ENCODE measurements around the gene ANTXR1.

ANTXR1 gene

GRCh38 chr2:69033461-69034095, 20.6 kb downstream of the ANTXR1 start:
- Mint-ChIP-seq H3K27ac (no peak overlapping the region), H3K27me3 (peaks cover 48% of the 10 kb centered on the region)
- CTCF ChIA-PET: no interaction called here

GRCh38 chr2:69034122-69034521, 21.1 kb downstream of the ANTXR1 start:
- CTCF ChIA-PET: no interaction called here
- no peak for DNase-seq
- Mint-ChIP-seq H3K4me3 (no peak overlapping the region), H3K36me3 (no peaks in the 10 kb centered on the region), H3K27me3 (peaks cover 48% of the 10 kb centered on the region), H3K27ac (no peak overlapping the region), H3K9me3 (no peaks in the 10 kb centered on the region), H3K4me1 (no peaks in the 10 kb centered on the region)

More at GRCh38 chr2:69033461-69034095, 20.6 kb downstream of the ANTXR1 start:
- no peaks in the 10 kb centered on the region for H3K36me3 Mint-ChIP-seq
- H3K4me1 Mint-ChIP-seq: no peaks in the 10 kb centered on the region
- H3K9me3 Mint-ChIP-seq: no peaks in the 10 kb centered on the region
- DNase-seq: no peak
- no peak overlapping the region for H3K4me3 Mint-ChIP-seq

GRCh38 chr2:69034845-69035244, 21.9 kb downstream of the ANTXR1 start:
- H3K27ac Mint-ChIP-seq: no peak overlapping the region
- H3K36me3 Mint-ChIP-seq: no peaks in the 10 kb centered on the region
- H3K27me3 Mint-ChIP-seq: peaks cover 48% of the 10 kb centered on the region
- DNase-seq: no peak
- H3K9me3 Mint-ChIP-seq: no peaks in the 10 kb centered on the region
- no peak overlapping the region for H3K4me3 Mint-ChIP-seq
- no peaks in the 10 kb centered on the region for H3K4me1 Mint-ChIP-seq
- CTCF ChIA-PET: no interaction called here

GRCh38 chr2:69036926-69037325, 23.9 kb downstream of the ANTXR1 start:
- no peak for DNase-seq
- no peaks in the 10 kb centered on the region for H3K9me3 Mint-ChIP-seq
- H3K27me3 Mint-ChIP-seq: peaks cover 54% of the 10 kb centered on the region
- H3K27ac Mint-ChIP-seq: no peak overlapping the region
- CTCF ChIA-PET: no interaction called here
- H3K36me3 Mint-ChIP-seq: no peaks in the 10 kb centered on the region
- no peaks in the 10 kb centered on the region for H3K4me1 Mint-ChIP-seq
- no peak overlapping the region for H3K4me3 Mint-ChIP-seq

- H3K27ac Mint-ChIP-seq: no peak overlapping the region
- CTCF ChIA-PET: no interaction called here
Measured at GRCh38 chr2:69041214-69041613, 28.2 kb downstream of the ANTXR1 start.

GRCh38 chr2:69043736-69044400, 30.9 kb downstream of the ANTXR1 start:
- DNase-seq: no peak
- Mint-ChIP-seq H3K27ac (no peak overlapping the region), H3K9me3 (no peaks in the 10 kb centered on the region), H3K27me3 (peaks cover 39% of the 10 kb centered on the region), H3K4me1 (no peaks in the 10 kb centered on the region), H3K36me3 (no peaks in the 10 kb centered on the region), H3K4me3 (no peak overlapping the region)
- CTCF ChIA-PET: no interaction called here

More at GRCh38 chr2:69041214-69041613, 28.2 kb downstream of the ANTXR1 start:
- DNase-seq: no peak
- Mint-ChIP-seq H3K4me1 (no peaks in the 10 kb centered on the region), H3K4me3 (no peak overlapping the region), H3K9me3 (no peaks in the 10 kb centered on the region), H3K36me3 (no peaks in the 10 kb centered on the region), H3K27me3 (peaks cover 47% of the 10 kb centered on the region)

- DNase-seq: no peak
- H3K9me3 Mint-ChIP-seq: no peaks in the 10 kb centered on the region
- CTCF ChIA-PET: interaction anchor here (1.4 kb wide), 1 partner anchor 261 kb away, joined by 5 read pairs; no protein-coding TSS in a partner anchor
- no peak overlapping the region for H3K4me3 Mint-ChIP-seq
- H3K4me1 Mint-ChIP-seq: no peaks in the 10 kb centered on the region
- H3K36me3 Mint-ChIP-seq: no peaks in the 10 kb centered on the region
- no peak overlapping the region for H3K27ac Mint-ChIP-seq
- peaks cover 44% of the 10 kb centered on the region for H3K27me3 Mint-ChIP-seq
Measured at GRCh38 chr2:69046221-69046662, 33.3 kb downstream of the ANTXR1 start.

GRCh38 chr2:69047625-69048145, 34.7 kb downstream of the ANTXR1 start:
- Mint-ChIP-seq H3K4me3 (no peak overlapping the region), H3K36me3 (no peaks in the 10 kb centered on the region), H3K4me1 (no peaks in the 10 kb centered on the region), H3K27ac (no peak overlapping the region), H3K27me3 (peaks cover 33% of the 10 kb centered on the region), H3K9me3 (no peaks in the 10 kb centered on the region)
- CTCF ChIA-PET: no interaction called here
- no peak for DNase-seq

GRCh38 chr2:69050802-69051201, 37.8 kb downstream of the ANTXR1 start:
- no peaks in the 10 kb centered on the region for H3K4me1 Mint-ChIP-seq
- CTCF ChIA-PET: interaction anchor here (1.8 kb wide), 1 partner anchor 21 kb away, joined by 6 read pairs; no protein-coding TSS in a partner anchor
- no peaks in the 10 kb centered on the region for H3K9me3 Mint-ChIP-seq
- H3K27me3 Mint-ChIP-seq: peaks cover 30% of the 10 kb centered on the region
- H3K27ac Mint-ChIP-seq: no peak overlapping the region
- no peak for DNase-seq
- H3K36me3 Mint-ChIP-seq: no peaks in the 10 kb centered on the region
- H3K4me3 Mint-ChIP-seq: no peak overlapping the region

- Mint-ChIP-seq H3K4me3 (no peak overlapping the region), H3K36me3 (no peaks in the 10 kb centered on the region), H3K27ac (no peak overlapping the region), H3K27me3 (peaks cover 19% of the 10 kb centered on the region), H3K9me3 (no peaks in the 10 kb centered on the region), H3K4me1 (no peaks in the 10 kb centered on the region)
- CTCF ChIA-PET: no interaction called here
- DNase-seq: no peak
Measured at GRCh38 chr2:69053416-69053965, 40.5 kb downstream of the ANTXR1 start.

GRCh38 chr2:69054431-69054830, 41.5 kb downstream of the ANTXR1 start:
- Mint-ChIP-seq H3K27ac (no peak overlapping the region), H3K27me3 (peaks cover 16% of the 10 kb centered on the region), H3K4me1 (no peaks in the 10 kb centered on the region), H3K36me3 (no peaks in the 10 kb centered on the region), H3K9me3 (no peaks in the 10 kb centered on the region), H3K4me3 (no peak overlapping the region)
- no peak for DNase-seq
- CTCF ChIA-PET: interaction anchor here (0.7 kb wide), 1 partner anchor 363 kb away, joined by 3 read pairs; no protein-coding TSS in a partner anchor

GRCh38 chr2:69055688-69056470, 42.9 kb downstream of the ANTXR1 start:
- H3K4me1 Mint-ChIP-seq: no peaks in the 10 kb centered on the region
- H3K27ac Mint-ChIP-seq: no peak overlapping the region
- H3K27me3 Mint-ChIP-seq: peaks cover 18% of the 10 kb centered on the region
- H3K9me3 Mint-ChIP-seq: no peaks in the 10 kb centered on the region
- CTCF ChIA-PET: no interaction called here
- no peaks in the 10 kb centered on the region for H3K36me3 Mint-ChIP-seq
- DNase-seq: no peak
- no peak overlapping the region for H3K4me3 Mint-ChIP-seq

GRCh38 chr2:69057660-69058059, 44.7 kb downstream of the ANTXR1 start:
- peaks cover 31% of the 10 kb centered on the region for H3K27me3 Mint-ChIP-seq
- H3K36me3 Mint-ChIP-seq: no peaks in the 10 kb centered on the region
- DNase-seq: no peak
- CTCF ChIA-PET: no interaction called here
- H3K4me3 Mint-ChIP-seq: no peak overlapping the region
- no peaks in the 10 kb centered on the region for H3K9me3 Mint-ChIP-seq
- no peaks in the 10 kb centered on the region for H3K4me1 Mint-ChIP-seq
- no peak overlapping the region for H3K27ac Mint-ChIP-seq

GRCh38 chr2:69059731-69060290, 46.8 kb downstream of the ANTXR1 start:
- CTCF ChIA-PET: no interaction called here
- Mint-ChIP-seq H3K27ac (no peak overlapping the region), H3K4me3 (no peak overlapping the region), H3K4me1 (no peaks in the 10 kb centered on the region), H3K27me3 (peaks cover 23% of the 10 kb centered on the region), H3K9me3 (no peaks in the 10 kb centered on the region), H3K36me3 (no peaks in the 10 kb centered on the region)
- DNase-seq: no peak
